GM12874 (cell line): Measurements from ENCODE around the gene ARHGEF10L.

Experiments
- CTCF ChIP-seq: IDR thresholded peaks from 2 replicates; pipeline ENCODE4 v1.5.1; 2011; ENCODE audit warnings: low read depth, mild to moderate bottlenecking, control low read depth, low read length, moderate library complexity; ENCODE audit not compliant: insufficient read depth

Gene ARHGEF10L

GRCh38 chr1:17538428-17539117 lies 925 bp upstream of the ARHGEF10L start:
- no peak for TF ChIP-seq CTCF

- no peak for TF ChIP-seq CTCF
Observed at GRCh38 chr1:17539118-17539476, 401 bp upstream of the ARHGEF10L start.

- no peak for TF ChIP-seq CTCF
Observed at GRCh38 chr1:17540255-17541001, 930 bp downstream of the ARHGEF10L start.

- no peak for TF ChIP-seq CTCF
Observed at GRCh38 chr1:17542645-17543044, 3.1 kb downstream of the ARHGEF10L start.

GRCh38 chr1:17544776-17545350 lies 5.4 kb downstream of the ARHGEF10L start:
- no peak for TF ChIP-seq CTCF

GRCh38 chr1:17545356-17545755 lies 5.9 kb downstream of the ARHGEF10L start:
- TF ChIP-seq CTCF = no peak

GRCh38 chr1:17546946-17547670 lies 7.6 kb downstream of the ARHGEF10L start:
- no peak for TF ChIP-seq CTCF
